H9 (cell line): ENCODE data around the gene ZNF425. TPM values are rescaled to one million over a fixed set of nuclear protein-coding genes. Genes with fewer than 3 reads are reported as not detected.

Source experiments
- DNase-seq: peaks from one replicate; pipeline ENCODE4 v3.0.0-alpha.2; 2017
- H2AFZ ChIP-seq: one replicate; pipeline ENCODE4 v1.6.1; 2013; ENCODE audit warnings: mild to moderate bottlenecking, low read length, control low read depth, moderate library complexity
- H2AK5ac ChIP-seq: 2 replicates; pipeline ENCODE4 v1.6.1; 2013; ENCODE audit warnings: low read length, control low read depth, mixed read lengths; ENCODE audit not compliant: insufficient read length
- H2BK120ac ChIP-seq: one replicate; pipeline ENCODE4 v1.6.1; 2013; ENCODE audit warnings: low read depth, mild to moderate bottlenecking, low read length, control low read depth, inconsistent platforms; ENCODE audit not compliant: poor library complexity, severe bottlenecking
- H2BK12ac ChIP-seq: 2 replicates; pipeline ENCODE4 v1.6.1; 2013; ENCODE audit warnings: low read length, control low read depth, mixed read lengths, low read depth; ENCODE audit not compliant: insufficient read length
- H2BK15ac ChIP-seq: 2 replicates; pipeline ENCODE4 v1.6.1; 2013; ENCODE audit warnings: low read depth, low read length, control low read depth
- H2BK20ac ChIP-seq: one replicate; pipeline ENCODE4 v1.6.1; 2013; ENCODE audit warnings: low read depth, mild to moderate bottlenecking, low read length, control low read depth, inconsistent platforms; ENCODE audit not compliant: poor library complexity, severe bottlenecking
- H2BK5ac ChIP-seq: 2 replicates; pipeline ENCODE4 v1.6.1; 2013; ENCODE audit warnings: low read length, control low read depth, mixed read lengths; ENCODE audit not compliant: insufficient read length
- H3K14ac ChIP-seq: 2 replicates; pipeline ENCODE4 v1.6.1; 2013; ENCODE audit warnings: low read length, control low read depth; ENCODE audit not compliant: insufficient read depth
- H3K18ac ChIP-seq: 2 replicates; pipeline ENCODE4 v1.6.1; 2013; ENCODE audit warnings: low read depth, mild to moderate bottlenecking, mixed read lengths, low read length, control low read depth; ENCODE audit not compliant: insufficient read length
- H3K23ac ChIP-seq: 2 replicates; pipeline ENCODE4 v1.6.1; 2013; ENCODE audit warnings: low read length, control low read depth, mixed read lengths, low read depth; ENCODE audit not compliant: insufficient read length
- H3K23me2 ChIP-seq: 2 replicates; pipeline ENCODE4 v1.6.1; 2013; ENCODE audit warnings: low read depth, mild to moderate bottlenecking, mixed read lengths, low read length, control low read depth; ENCODE audit not compliant: insufficient read length, poor library complexity, severe bottlenecking
- H3K27ac ChIP-seq: 2 replicates; pipeline ENCODE4 v1.5.1; 2013; ENCODE audit warnings: low read length, control low read depth, mixed read lengths, low read depth; ENCODE audit not compliant: insufficient read length
- H3K27me3 ChIP-seq: 2 replicates; pipeline ENCODE4 v1.6.1; 2013; ENCODE audit warnings: low read length, control low read depth, inconsistent platforms; ENCODE audit not compliant: insufficient read depth
- H3K4ac ChIP-seq: 2 replicates; pipeline ENCODE4 v1.6.1; 2013; ENCODE audit warnings: low read depth, mild to moderate bottlenecking, control low read depth, inconsistent platforms, low read length, moderate library complexity
- H3K4me1 ChIP-seq: 2 replicates; pipeline ENCODE4 v1.6.1; 2013; ENCODE audit warnings: low read length, control low read depth, inconsistent platforms; ENCODE audit not compliant: insufficient read depth
- H3K4me2 ChIP-seq: 2 replicates; pipeline ENCODE4 v1.6.1; 2013; ENCODE audit warnings: low read length, control low read depth, mixed read lengths; ENCODE audit not compliant: insufficient read length, insufficient read depth
- H3K56ac ChIP-seq: 2 replicates; pipeline ENCODE4 v1.6.1; 2013; ENCODE audit warnings: low read depth, mild to moderate bottlenecking, mixed read lengths, low read length, control low read depth; ENCODE audit not compliant: insufficient read length
- H3K79me1 ChIP-seq: 2 replicates; pipeline ENCODE4 v1.6.1; 2013; ENCODE audit warnings: low read depth, mild to moderate bottlenecking, moderate library complexity, low read length, control low read depth, inconsistent platforms; ENCODE audit not compliant: insufficient read depth, poor library complexity, severe bottlenecking
- H3K79me2 ChIP-seq: 2 replicates; pipeline ENCODE4 v1.6.1; 2013; ENCODE audit warnings: low read length, control low read depth, inconsistent platforms; ENCODE audit not compliant: insufficient read depth
- H3K9ac ChIP-seq: 2 replicates; pipeline ENCODE4 v1.6.1; 2013; ENCODE audit warnings: low read length, control low read depth, mixed read lengths; ENCODE audit not compliant: insufficient read length; ENCODE audit errors: extremely low read depth
- H3K9me3 ChIP-seq: one replicate; pipeline ENCODE4 v1.6.1; 2013; ENCODE audit warnings: low read depth, low read length, inconsistent platforms; ENCODE audit not compliant: control insufficient read depth
- H3T11ph ChIP-seq: one replicate; pipeline ENCODE4 v1.6.1; 2013; ENCODE audit warnings: mild to moderate bottlenecking, low read length, control low read depth, inconsistent platforms
- H4K20me1 ChIP-seq: one replicate; pipeline ENCODE4 v1.6.1; 2013; ENCODE audit not compliant: control insufficient read depth, insufficient read length, insufficient read depth
- H4K5ac ChIP-seq: 2 replicates; pipeline ENCODE4 v1.6.1; 2013; ENCODE audit warnings: low read depth, mild to moderate bottlenecking, mixed read lengths, low read length, control low read depth; ENCODE audit not compliant: insufficient read length
- H4K8ac ChIP-seq: replicated peaks from 2 replicates; pipeline ENCODE4 v1.6.1; 2013; ENCODE audit warnings: low read length, control low read depth, mixed read lengths, low read depth; ENCODE audit not compliant: insufficient read length
- H4K91ac ChIP-seq: 2 replicates; pipeline ENCODE4 v1.6.1; 2013; ENCODE audit warnings: low read depth, mild to moderate bottlenecking, moderate library complexity, mixed read lengths, low read length, control low read depth; ENCODE audit not compliant: insufficient read length
- H3K27ac Mint-ChIP-seq, 3 experiments: 2 replicates in 2 of 3; 3 replicates in 1 of 3; pipeline ENCODE4 v1.8.0; 2020 to 2021; ENCODE audit warnings: mixed read lengths in 3 of 3, mild to moderate bottlenecking in 1 of 3, moderate library complexity in 1 of 3
- H3K27me3 Mint-ChIP-seq: 2 replicates; pipeline ENCODE4 v1.8.0; 2021; ENCODE audit warnings: low read depth, mild to moderate bottlenecking, moderate library complexity, mixed read lengths
- H3K36me3 Mint-ChIP-seq, 3 experiments: 2 replicates in 2 of 3; 3 replicates in 1 of 3; pipeline ENCODE4 v1.8.0; 2020 to 2021; ENCODE audit warnings: low read depth in 3 of 3, mixed read lengths in 3 of 3; ENCODE audit not compliant: insufficient read depth in 1 of 3
- H3K4me1 Mint-ChIP-seq, 2 experiments: 2 replicates each; pipeline ENCODE4 v1.8.0; 2020; ENCODE audit warnings: mixed read lengths in 2 of 2
- H3K4me3 Mint-ChIP-seq, 2 experiments: 2 replicates in 1 of 2; 3 replicates in 1 of 2; pipeline ENCODE4 v1.8.0; 2020 to 2021; ENCODE audit warnings: mild to moderate bottlenecking in 2 of 2, mixed read lengths in 2 of 2, moderate library complexity in 1 of 2
- H3K9me3 Mint-ChIP-seq, 2 experiments: 2 replicates in 1 of 2; 3 replicates in 1 of 2; pipeline ENCODE4 v1.8.0; 2020; ENCODE audit warnings: mild to moderate bottlenecking in 2 of 2, mixed read lengths in 2 of 2, moderate library complexity in 1 of 2
- CTCF ChIP-seq: fragments of 200-600 bp; sonication (generic); conservative IDR thresholded peaks from 3 replicates; pipeline ENCODE4 v1.8.0; 2021; ENCODE audit warnings: antibody characterized with exemption, mild to moderate bottlenecking
- WGBS: extraction: QIAGEN DNeasy Blood & Tissue Kit; methylation state at CpG from one replicate; pipeline ENCODE4 v1.1.7; 2013; ENCODE audit warnings: missing lambda C conversion rate, low lambda C conversion rate, mixed read lengths; ENCODE audit not compliant: insufficient read length; ENCODE audit errors: extremely low coverage; 5-methylcytosine and 5-hydroxymethylcytosine counted together
- total RNA-seq: library from RNA; stranded (reverse); gene quantifications from 2 replicates; pipeline ENCODE4 v1.2.1, GENCODE V29; 2021

Gene ZNF425
- total RNA-seq, 1 experiment from 2014 or later, result 5.4 TPM

- Histone ChIP-seq H2BK120ac (no peak overlapping the region), H3K14ac (no peak overlapping the region; the same call in 1 of the 2 replicates), H4K5ac (no peak overlapping the region), H4K91ac (no peak overlapping the region), H3K79me1 (no peaks in the 10 kb centered on the region), H3K4ac (no peak overlapping the region), H3K56ac (no peak overlapping the region), H3K18ac (no peak overlapping the region), H3K23me2 (no peaks in the 10 kb centered on the region), H3K79me2 (no peaks in the 10 kb centered on the region), H3T11ph (no peak overlapping the region), H2BK20ac (no peak overlapping the region), H3K27me3 (no peaks in the 10 kb centered on the region), H2BK12ac (no peak overlapping the region), H3K27ac (no peak overlapping the region), H3K9ac (no peak overlapping the region), H4K20me1 (no peaks in the 10 kb centered on the region), H3K9me3 (no peaks in the 10 kb centered on the region), H3K23ac (no peak overlapping the region), H2BK15ac (no peak overlapping the region), H3K4me1 (no peaks in the 10 kb centered on the region), H2AFZ (no peak overlapping the region), H4K8ac (no peak overlapping the region), H3K4me2 (no peak overlapping the region), H2AK5ac (no peak overlapping the region), H2BK5ac (no peak overlapping the region)
- no peak for DNase-seq
- WGBS, result no CpG with 5 or more reads among the region's 6 CpGs
- Mint-ChIP-seq H3K4me3 (no peak overlapping the region), H3K36me3 (peaks cover 6 to 11% (median 8%) of the 10 kb centered on the region in 3 experiments; a peak in 6 of 7 replicates), H3K9me3 (no peaks in the 10 kb centered on the region), H3K27me3 (no peaks in the 10 kb centered on the region), H3K4me1 (peaks cover 7 to 8% of the 10 kb centered on the region in 2 experiments), H3K27ac (no peak overlapping the region; a peak in 1 of 7 replicates)
- no peak for TF ChIP-seq CTCF
Measured at GRCh38 chr7:149099058-149099457, 27.1 kb downstream of the ZNF425 start.
